HG02938 (cell line): ENCODE results near the gene SIL1.

Experiments used
- ATAC-seq: cut with Tn5 transposase; IDR thresholded peaks from one replicate; pipeline ENCODE4 v1.9.1; 2021; ENCODE audit warnings: mild to moderate bottlenecking, moderate library complexity; ENCODE audit not compliant: unreplicated experiment

The SIL1 gene

GRCh38 chr5:139147483-139148087 lies 50.6 kb downstream of the SIL1 start:
- no peak for ATAC-seq

GRCh38 chr5:139146809-139147482 lies 51.2 kb downstream of the SIL1 start:
- no peak for ATAC-seq

- ATAC-seq = no peak
Measured at GRCh38 chr5:139141446-139142204, 56.5 kb downstream of the SIL1 start.

- no peak for ATAC-seq
Measured at GRCh38 chr5:139140591-139141071, 57.5 kb downstream of the SIL1 start.

- ATAC-seq = no peak
Measured at GRCh38 chr5:139138809-139139208, 59.4 kb downstream of the SIL1 start.

GRCh38 chr5:139138109-139138508 lies 60.1 kb downstream of the SIL1 start:
- no peak for ATAC-seq

GRCh38 chr5:139137697-139138096 lies 60.5 kb downstream of the SIL1 start:
- no peak for ATAC-seq

GRCh38 chr5:139134906-139135305 lies 63.3 kb downstream of the SIL1 start:
- no peak for ATAC-seq

- no peak for ATAC-seq
Measured at GRCh38 chr5:139133282-139133681, 64.9 kb downstream of the SIL1 start.

GRCh38 chr5:139132515-139132914 lies 65.7 kb downstream of the SIL1 start:
- no peak for ATAC-seq

- no peak for ATAC-seq
Measured at GRCh38 chr5:139131921-139132432, 66.2 kb downstream of the SIL1 start.

- no peak for ATAC-seq
Measured at GRCh38 chr5:139131465-139131864, 66.7 kb downstream of the SIL1 start.

- no peak for ATAC-seq
Measured at GRCh38 chr5:139131062-139131461, 67.1 kb downstream of the SIL1 start.

GRCh38 chr5:139130214-139130613 lies 68.0 kb downstream of the SIL1 start:
- no peak for ATAC-seq

GRCh38 chr5:139126711-139127111 lies 71.5 kb downstream of the SIL1 start:
- no peak for ATAC-seq

- no peak for ATAC-seq
Measured at GRCh38 chr5:139125991-139126390, 72.2 kb downstream of the SIL1 start.

- no peak for ATAC-seq
Measured at GRCh38 chr5:139124774-139125520, 73.2 kb downstream of the SIL1 start.

GRCh38 chr5:139121120-139121519 lies 77.0 kb downstream of the SIL1 start:
- no peak for ATAC-seq

GRCh38 chr5:139120521-139120920 lies 77.6 kb downstream of the SIL1 start:
- no peak for ATAC-seq

- ATAC-seq = no peak
Measured at GRCh38 chr5:139118804-139119203, 79.4 kb downstream of the SIL1 start.

- ATAC-seq = no peak
Measured at GRCh38 chr5:139117342-139117884, 80.8 kb downstream of the SIL1 start.
